8988T (cell line): ENCODE data around the gene ZNF219.

ENCODE experiments used
- DNase-seq: peaks from one replicate; pipeline ENCODE4 v3.0.0; 2011

Gene ZNF219

DNA sequence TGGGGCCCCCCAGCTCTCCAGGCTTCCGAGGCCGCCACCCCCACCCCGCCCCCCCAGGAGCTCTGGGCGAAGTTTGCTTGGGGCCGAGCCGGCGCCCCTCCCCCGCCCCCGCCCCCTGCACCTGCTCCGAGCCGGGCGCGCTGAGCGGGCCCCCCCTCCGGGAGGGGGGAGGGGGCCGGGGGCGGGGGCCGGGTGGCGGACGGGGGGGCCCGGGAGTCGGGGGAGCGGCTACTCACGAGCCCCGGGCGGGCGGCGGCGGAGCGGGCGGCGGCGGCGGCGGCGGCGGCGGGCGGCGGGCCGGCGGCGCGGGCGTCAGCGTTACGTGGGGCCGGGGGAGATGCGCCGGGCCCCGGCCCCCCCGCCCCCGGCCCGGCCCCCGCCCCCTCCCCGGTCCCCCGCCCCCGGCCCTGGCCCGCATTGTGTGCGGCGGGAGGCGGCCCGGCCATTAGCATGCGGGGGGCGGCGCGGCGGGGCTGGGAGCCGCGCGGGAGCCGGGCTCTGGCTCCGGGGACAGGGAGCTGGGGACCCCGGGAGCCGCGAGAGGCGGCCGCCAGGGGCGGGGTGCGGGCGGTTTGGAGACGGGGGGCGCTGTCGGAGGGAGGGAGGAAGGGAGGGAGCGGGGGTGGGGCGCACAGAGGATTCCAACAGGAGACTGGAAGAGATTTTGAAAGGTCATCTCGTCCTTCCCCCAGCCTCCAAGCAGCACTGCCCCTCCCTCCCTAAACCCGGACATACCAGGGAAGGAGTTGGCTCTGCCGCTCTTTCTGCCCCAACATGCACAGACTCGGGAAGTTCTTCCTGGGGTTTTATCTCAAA, at the start of gene ZNF219:
TSS of gene ZNF219 (minus strand) at position 580 of the 816 bp plus-strand sequence. CDS start 5,064 bp downstream, outside the sequence.
- no peak for DNase-seq

DNA sequence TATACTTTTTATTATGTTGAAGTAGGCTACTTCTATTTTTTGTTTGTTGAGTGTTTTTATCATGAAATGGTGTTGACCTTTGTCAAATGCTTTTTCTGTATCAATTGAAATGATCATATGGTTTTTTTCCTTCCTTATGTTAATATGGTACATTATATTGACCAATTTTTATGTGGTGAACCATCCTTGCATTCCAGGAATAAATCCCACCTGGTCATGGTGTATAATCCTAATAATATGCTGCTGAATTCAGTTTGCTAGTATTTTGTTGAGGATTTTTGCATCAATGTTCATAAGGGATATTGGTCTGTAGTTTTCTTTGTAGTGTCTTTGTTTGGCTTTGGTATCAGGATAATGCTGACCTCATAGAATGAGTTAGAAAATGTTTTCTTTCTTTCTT, 47.0 kb upstream of the ZNF219 start:
- no peak for DNase-seq

DNA sequence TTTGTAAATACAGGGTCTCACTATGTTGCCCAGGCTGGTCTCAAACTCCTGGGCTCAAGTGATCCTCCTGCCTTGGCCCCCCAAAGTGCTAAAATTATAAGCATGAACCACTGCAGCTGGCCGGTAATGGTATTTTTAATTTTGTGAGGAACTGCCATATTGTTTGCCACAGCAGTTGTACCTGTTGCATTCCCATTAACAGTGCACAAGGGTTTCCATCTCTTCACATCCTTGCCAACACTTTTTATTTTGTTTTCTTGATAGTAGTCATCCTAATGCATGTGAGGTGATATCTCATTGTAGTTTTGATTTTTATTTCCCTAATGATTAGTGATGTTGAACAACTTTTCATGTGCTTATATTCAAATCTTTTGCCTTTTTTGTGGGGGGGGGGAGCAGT, 43.9 kb upstream of the ZNF219 start:
- DNase-seq = no peak

DNA sequence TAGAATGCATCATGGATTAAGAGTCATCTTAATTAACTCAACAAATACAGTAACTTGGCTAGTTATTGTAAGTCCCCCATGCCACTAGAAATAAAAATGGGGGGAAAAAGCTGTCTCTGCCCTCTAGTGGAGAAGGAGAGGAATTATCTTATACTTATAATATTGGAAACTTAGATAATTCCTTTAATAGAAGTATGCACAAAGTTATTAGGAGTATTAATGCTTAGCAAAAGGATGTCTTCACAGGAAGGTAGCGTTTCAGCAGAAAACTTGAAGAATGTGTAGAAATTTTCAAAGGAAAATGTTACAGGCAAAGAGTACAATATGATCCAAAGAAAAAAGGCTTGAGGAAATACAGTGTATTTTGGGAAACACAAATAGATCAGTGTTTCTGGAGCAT, 37.6 kb upstream of the ZNF219 start:
- no peak for DNase-seq

DNA sequence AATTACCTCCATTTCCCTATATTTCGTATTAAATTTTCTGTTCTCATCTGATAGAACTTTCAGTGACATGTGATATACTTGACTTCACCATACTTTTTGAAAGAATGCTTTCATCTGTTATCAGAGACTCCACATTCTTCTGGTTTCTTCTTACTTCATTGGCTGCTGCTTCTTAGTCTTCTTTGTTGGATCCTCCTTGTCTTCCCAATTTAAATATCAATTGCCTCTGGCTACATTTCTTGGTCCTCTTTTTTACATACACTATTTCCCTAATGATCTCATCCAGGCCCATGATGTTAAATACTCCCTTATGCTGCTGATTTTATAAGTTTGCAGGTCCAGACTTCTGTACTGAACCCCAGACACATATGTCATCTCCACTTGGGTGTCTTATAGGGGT, 35.4 kb upstream of the ZNF219 start:
- DNase-seq = no peak

DNA sequence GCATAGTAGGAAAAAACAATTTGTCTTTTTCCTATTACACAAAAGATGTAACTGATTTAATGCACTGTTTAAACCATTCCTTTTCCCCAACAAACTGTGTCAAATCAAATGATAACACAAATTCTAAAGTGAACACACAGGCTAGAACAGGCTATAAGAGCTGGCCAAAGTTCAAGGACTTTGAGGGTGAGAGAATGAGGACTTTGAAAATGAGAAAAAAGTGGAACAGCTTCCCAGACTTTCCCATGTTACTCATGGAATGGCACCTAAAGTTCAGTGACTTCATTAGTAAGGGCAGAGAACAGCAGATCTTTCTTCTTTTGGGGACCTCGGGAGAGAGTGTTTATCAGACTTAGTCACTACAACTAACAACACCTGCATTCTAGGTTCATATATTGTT, 25.0 kb upstream of the ZNF219 start:
- DNase-seq = no peak

DNA sequence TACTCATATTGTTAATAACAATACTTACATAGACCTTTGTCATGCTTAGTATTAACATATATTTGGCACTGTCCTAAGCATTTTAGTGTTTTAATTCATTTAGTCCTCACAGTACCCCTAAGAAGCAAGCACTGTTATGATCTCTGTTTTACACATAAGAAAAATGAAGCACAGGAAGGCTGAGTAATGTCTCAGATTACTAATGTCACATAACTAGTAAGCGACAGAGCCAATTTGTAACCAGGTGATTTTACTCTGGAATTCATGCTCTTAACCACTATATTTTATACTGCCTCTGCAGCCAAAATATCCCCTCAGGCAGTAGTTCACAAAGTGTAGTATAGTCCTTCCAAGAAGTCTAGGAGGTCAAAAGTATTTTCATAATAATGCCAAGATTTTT, 22.7 kb upstream of the ZNF219 start:
- DNase-seq = no peak

DNA sequence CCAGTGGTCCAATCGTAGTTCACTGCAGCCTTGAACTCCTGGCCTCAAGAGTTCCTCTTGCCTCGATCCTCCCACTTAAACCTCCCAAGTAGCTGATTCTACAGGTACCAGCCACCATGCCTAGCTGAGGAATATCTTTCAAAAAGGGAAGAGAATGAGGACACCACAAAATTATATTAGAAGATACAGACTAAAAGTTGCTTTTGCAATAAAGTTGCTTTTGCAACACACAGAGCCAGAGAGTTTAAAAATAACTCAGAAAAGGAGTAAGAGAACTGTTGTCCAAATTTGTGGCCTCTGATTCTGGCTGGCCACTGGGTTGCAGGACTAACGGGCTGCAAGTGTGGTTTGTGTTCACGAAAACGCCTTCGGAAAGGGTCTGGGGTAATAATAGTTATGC, 22.2 kb upstream of the ZNF219 start:
- no peak for DNase-seq

DNA sequence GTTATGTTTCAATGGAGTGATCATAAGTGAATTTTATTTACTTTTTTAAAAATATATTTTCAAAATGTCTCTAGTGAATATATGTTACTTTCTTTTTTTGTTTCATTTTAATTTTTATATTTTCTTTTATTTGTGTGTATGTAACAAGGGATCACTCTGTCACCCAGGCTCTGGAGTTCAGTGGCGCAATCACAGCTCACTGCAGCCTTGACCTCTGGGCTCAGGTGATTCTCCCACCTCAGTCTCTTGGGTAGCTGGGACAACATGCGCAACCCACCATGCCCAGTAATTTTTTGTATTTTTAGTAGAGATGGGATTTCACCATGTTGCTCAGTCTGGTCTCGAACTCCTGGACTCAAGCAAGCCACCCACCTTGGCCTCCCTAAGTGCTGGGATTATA, 20.5 kb upstream of the ZNF219 start:
- DNase-seq = no peak

DNA sequence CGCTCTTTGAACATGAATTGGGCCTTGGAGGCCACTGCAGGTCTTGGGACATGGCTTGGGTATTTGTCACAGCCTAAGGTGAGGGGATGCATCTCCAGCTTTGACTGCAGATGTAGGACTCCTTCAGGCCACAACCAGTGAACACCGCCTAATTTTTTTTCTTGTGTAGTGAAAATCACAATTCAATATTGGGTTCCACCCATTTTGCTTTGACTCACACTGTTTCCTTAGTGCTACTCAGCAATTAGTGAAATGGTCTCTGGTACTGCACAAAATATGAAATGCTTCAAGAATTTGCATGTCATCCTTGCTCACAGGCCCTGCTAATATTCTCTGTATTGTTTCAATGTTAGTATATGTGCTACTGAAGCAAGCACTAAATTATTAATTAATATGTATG, 14.9 kb upstream of the ZNF219 start:
- no peak for DNase-seq

DNA sequence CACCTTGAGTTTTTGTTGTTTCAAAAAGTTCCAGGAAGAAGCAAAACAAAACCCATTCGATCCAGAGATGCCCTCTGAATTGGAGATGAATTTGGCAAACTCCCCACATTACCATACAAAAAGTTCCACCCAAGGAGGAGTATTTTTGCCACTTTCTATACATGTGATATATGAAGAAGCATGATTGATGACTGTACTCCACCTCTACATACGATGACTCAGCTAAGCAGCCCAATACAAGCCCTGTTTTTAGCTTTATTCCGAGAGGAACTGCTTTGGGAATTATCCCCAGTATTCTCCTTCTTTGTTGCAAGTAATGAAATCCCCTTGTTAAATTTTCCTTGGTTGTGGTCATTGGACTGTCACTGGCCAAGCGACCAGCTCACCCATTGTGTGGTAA, 13.8 kb upstream of the ZNF219 start:
- no peak for DNase-seq

DNA sequence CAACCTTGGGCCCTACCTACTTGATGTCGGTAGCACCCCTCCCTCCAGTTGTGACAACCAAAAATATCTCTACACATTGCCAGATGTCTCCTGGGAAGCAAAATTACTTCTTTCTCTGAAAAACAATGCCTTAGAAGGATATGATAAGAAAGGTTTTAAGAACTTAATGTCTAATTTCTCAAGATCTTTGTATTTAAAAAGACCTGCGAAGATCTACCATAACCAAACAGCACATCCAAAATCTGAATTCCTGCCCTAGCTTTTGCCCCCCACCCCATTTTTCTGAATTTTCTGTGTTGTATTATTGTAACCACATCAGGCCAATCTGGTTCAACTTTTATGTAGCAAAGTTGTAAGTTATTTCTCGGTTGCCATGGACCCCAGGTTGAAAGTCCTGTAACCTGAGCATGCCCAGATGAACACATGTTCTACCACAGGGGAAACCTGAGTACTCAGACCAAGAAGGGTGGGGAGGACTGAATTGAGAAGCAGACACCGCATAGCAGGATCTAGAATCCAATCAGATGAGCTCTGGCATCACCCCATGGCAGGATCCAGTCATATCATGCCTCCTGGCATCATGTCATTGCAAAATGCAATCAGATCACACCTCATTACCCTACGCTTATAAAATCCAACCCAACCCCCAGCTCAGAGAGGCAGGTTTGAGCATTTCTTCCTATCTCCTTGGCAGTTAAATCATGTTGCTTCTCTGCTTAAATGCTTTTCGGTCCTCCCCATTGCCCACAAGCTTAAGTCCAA, 11.1 kb upstream of the ZNF219 start:
- DNase-seq = no peak

DNA sequence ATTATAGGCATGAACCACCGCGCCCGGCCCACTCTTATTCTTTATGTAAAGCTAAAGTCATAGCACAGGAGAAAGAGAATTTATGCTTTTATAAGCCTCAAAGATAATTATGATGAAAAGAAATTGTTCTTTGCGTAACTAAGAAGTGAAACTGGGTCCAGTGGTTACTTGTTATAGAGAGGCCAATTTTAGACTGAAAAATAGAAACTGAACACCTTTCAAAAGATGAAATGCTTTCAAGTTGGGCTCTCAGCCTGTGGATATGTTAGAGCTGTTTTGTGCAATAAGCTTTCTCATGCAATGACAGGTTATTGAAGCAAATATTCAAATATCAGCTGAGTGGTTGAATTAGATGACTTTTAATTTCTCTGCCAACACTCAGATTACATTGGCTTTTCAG, 10.3 kb upstream of the ZNF219 start:
- DNase-seq = no peak

DNA sequence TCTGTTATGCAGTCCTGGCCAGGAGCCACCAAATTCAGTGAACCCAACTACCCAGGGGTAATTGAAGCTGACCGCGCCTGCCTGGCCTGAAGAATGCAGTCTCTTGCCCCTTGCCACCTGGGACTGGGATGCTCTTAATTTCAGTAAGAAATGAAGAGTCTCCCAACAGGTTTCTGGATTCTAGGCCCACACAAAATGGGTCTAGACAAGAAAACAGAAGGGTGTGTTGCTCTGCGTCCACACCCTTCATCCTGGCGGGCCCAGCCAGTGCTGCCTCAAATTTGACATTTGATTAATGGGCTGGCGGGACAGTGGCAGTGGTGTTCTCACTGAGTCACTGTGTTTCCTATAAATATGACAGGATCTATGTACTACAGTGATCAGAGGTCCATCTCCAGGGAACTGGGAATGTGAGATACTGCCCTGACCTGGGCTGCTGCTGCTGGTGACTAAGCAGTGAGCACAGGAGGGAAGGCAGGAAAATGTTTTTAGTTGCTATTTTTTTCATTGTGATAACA, 8.9 kb upstream of the ZNF219 start:
- no peak for DNase-seq

DNA sequence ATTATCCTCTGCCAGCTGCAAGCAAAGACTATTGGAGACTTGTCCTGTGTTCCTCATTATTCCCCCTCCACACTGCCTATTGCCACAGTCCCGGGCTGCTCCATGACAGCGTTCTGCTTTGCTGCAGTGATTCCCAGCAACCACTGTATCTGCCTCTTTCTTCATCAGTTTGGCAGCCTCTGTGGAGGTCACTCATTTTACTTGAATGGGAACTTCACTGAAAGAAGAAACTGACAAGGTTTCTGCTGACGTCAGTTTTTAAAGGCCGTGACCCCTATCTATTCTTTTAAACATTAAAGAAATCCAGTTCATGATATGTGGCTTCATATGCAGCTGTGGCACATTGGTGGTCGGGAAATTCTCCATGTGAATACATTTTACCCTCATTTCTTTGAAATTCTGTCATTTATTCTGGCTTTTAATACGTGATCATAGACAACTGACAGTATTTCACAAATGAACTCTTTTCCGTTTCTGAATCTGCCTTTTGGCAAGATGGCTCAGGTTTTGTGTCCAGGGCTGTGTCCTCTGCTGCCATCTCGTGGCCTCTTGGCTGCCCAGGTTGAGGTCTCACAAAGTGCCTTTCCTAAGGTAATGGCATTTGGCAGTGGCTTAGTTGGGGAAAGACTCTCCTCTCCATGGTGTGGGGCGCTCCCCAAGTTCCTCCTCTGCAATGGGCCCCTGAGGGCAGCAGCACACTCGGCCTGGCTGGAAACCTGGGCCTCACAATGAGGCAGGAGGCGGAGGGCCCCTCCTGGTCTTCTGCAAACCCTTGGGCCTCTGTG, 8.2 kb upstream of the ZNF219 start:
- DNase-seq = no peak

DNA sequence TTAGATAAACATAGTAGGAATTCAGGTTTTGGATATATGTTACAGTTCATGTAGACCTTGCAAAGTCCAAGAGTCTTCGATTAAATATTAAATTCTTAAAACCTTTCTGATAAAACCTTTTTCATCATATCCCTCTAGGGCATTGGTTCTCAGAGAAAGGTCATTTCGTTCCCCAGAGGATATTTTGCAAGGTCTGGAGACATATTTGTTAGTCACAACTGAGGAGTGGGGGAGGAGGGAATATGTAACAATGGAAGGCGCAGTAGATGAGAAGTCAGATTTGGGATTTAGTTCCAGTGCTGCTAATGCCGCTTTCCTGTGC, 7.7 kb upstream of the ZNF219 start:
- DNase-seq = no peak

DNA sequence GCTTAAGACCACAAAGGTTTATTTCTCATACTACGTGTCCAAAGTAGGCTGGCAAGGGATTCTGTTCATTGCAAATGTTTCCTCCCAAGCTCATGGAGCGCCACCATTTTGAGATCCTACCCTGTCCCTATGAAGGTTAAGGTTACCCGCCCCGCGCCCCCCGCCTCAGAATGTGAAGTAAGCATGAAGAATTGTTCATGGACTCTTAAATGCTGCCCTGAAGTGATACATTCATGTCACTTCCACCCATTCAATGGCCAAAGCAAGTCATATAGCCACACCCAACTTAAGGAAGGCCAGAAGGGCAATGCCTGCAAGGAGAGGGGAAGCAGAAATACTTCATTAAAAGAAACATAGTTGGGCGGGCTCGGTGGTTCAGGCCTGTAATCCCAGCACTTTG, 6.6 kb upstream of the ZNF219 start:
- DNase-seq = no peak

DNA sequence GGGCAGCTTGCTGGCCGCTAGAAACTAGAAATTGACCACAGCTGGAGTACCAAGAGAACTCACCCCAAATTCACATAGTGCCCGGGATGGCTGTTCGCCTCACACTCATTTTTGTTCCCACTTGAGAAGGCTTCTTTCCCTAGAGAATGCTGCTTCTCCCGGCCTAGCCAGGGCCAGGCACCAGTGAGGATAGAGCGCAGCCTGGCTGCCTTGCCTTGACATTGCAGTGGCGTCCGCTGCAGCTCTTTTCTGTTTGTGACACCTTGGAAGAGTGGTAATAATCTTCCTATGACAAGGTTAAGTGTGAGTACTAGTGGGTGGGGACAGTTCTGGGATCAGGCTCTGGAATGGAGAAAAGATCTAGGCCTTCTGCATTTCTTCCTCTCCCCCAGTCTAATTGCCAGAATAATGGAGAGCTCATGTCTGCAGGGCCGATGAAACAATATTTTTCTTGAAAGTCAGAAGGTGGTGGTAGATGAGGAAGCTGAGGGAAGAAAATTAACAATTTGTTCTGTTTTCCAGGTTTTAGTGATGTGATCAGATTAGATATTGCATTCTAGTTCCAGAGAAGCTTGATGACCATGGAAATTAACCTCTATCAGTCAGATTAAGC, 6.1 kb upstream of the ZNF219 start:
- no peak for DNase-seq

DNA sequence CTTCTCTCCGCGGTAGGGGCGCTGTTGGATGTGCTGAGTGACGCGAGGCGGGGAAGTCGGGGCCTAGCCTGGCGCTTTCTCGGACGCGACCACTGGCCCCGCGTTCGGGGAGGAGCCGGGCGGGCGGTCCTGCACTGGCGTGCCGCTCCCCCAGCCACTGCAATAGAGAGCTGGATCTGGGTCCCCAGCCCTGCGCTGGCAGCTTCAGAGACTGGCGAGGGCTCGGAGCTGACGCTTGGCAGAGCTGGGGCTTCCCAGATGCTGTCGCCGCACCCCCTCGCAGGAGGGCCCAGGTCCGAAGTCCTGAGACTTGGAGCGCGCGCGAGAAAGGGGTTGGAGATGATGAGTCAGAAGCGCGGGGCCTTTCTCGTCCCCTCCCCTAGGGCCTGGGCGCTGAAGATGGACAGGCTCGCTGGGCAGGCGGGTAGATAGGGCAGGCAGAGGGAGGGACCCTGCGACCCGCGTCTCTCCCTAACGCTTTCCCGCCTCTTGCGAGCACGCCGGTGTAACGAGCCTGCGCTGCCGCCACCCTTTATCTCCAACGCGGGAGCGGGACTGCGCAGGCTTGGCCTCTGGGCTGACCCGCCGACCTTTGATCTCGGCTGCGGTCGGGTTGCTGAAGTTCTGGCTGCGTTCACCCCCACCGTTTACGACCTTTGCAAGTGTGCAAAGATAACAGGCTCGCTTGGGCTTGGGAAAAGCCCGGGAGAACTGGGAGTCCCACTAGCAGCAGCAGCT, 5.4 kb upstream of the ZNF219 start:
- peak; percentile 92 for DNase-seq

DNA sequence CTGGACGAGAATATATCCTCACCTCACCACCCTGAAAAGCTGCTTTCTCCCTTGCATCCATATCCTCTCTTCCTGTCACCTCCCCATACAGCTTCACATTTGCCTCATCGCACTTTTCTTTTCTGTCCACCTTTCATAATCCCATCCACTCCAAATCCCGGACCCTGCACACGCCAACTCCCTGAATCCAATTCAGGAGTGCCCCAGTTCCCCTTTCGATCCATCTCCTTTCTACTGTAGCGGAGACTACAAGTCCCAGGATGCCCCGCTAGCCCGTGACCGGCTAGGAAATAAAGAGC, 4.9 kb upstream of the ZNF219 start:
- DNase-seq = no peak

DNA sequence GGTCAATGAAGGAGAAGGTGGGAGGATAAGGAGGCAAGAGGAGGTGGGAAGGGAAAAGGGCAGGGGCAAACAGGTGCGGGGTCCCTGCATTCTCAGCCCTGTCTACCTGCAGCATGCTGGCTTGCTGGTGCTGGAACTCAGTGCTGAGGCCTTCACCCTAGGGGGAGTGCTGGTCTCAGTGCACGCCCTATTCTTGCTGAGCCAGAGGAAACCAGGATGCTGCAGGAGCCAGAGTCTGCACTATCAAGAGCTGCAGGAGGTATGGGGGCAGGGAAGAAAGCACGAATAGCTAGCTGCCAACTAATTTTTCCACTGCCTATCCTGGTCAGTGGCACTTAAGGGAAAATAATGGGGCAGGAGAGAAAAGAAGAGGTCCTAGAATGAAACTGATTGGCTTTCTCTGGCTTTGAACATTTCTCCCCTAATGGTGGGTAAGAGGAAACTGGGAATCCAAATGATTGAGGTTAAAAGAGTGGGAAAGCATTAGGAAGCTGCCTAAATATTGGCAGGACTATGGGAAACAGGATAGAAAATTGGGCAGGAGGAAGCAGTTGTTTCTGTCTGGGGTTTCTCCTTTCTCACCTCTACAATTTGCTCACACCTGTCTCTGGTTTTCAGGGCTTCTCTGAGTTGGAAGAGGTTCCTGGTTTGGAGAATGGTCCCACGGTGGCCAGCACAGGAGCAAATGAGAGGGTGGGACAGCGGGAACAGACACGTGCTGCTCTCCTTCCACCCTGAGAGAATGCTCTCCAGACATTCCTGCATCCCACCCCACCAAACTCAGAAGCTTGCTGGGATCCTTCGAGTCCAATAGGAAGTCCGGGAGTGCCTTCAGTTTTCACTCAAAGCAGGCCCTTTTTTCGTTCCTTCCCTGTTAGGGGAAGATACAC, 4.3 kb upstream of the ZNF219 start:
- no peak for DNase-seq
